Esophagus squamous epithelium (tissue), 5 donors: ENCODE data around the gene RGP1. TPM values are rescaled to one million over a fixed set of nuclear protein-coding genes. Genes with fewer than 3 reads are reported as not detected.

Experiments
- DNase-seq: peaks from one replicate; lab custom pipeline; 2025; lab: John Stamatoyannopoulos, UW
- H3K27ac ChIP-seq, 4 donors: fragments of 200-600 bp; sonication (generic); one replicate each; pipeline ENCODE4 v1.5.1; 2016 to 2019; ENCODE audit warnings: mild to moderate bottlenecking in 1 of 4
- H3K27me3 ChIP-seq, 4 donors: fragments of 200-600 bp; sonication (generic); 1 replicate in 3 of 4; 2 replicates in 1 of 4; pipeline versions ENCODE4 v1.5.1 to v1.6.0; 2017 to 2021; ENCODE audit warnings: antibody characterized with exemption in 1 of 4
- H3K36me3 ChIP-seq, 3 donors: fragments of 200-600 bp; sonication (generic); one replicate each; pipeline ENCODE4 v1.5.1; 2016 to 2019
- H3K4me1 ChIP-seq, 3 donors: fragments of 200-600 bp; sonication (generic); one replicate each; pipeline ENCODE4 v1.5.1; 2017 to 2019
- H3K4me3 ChIP-seq, 4 donors: fragments of 200-600 bp; sonication (generic); 1 replicate in 3 of 4; 2 replicates in 1 of 4; pipeline ENCODE4 v1.5.1; 2016 to 2019; ENCODE audit warnings: mild to moderate bottlenecking in 2 of 4, moderate library complexity in 1 of 4
- H3K9me3 ChIP-seq, 3 donors: fragments of 200-600 bp; sonication (generic); one replicate each; pipeline ENCODE4 v1.5.1; 2016 to 2019
- POLR2A ChIP-seq, 4 donors: fragments of 450-650 bp; IDR thresholded peaks; one replicate each; pipeline ENCODE4 v1.6.1; 2017; ENCODE audit warnings: antibody characterized with exemption in 4 of 4, mild to moderate bottlenecking in 4 of 4, moderate library complexity in 3 of 4
- WGBS, 2 donors: methylation state at CpG; one replicate each; pipeline ENCODE4 v1.1.5; 2018; 5-methylcytosine and 5-hydroxymethylcytosine counted together
- intact Hi-C: fragments of 100-400 bp; cut with DNase I; formaldehyde crosslinking; loops from one replicate; pipeline ENCODE4 v1.15.0; 2022
- total RNA-seq, 4 donors: library from RNA; depleted of rRNA; stranded (reverse); fragments of >200 nt; gene quantifications; one replicate each; pipeline ENCODE4 v1.1.0, GENCODE V29; 2016
- TF ChIP-seq, protein P1 (sequence below), 6 experiments: fragments of 450-650 bp in 4 of 6; fragments of 200-600 bp in 2 of 6; sonication (generic) in 2 of 6; IDR thresholded peaks; one replicate each; pipeline ENCODE4 v1.5.1; 2016 to 2019; ENCODE audit warnings: antibody characterized with exemption in 6 of 6, mild to moderate bottlenecking in 4 of 6, moderate library complexity in 4 of 6
- donor health status: DM: yes; HTN: yes; CAD: no.

The RGP1 gene
- total RNA-seq, 4 donors from 2014 or later, result 8.0 to 17.5 (median 11.6) TPM

DNA sequence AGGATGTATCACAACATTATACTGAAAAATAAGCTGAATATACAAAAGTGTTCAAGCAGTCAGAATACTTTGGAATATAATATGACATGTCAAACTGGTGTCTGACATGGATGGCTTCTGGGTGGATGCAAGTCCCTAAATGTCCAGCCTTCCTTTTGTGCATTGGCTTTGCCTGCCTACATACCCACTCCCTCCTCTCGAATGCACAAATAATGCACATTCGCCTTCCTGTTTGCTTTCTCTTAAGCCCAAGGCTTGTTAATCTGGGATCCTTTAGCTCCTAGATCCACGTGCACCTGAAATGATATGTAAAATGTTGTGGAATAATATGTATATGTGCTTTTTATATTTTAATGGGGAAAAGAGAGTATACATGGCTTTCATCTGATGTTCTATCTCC, 29.4 kb downstream of the RGP1 start:
- intact Hi-C loops, result no loop called here
- Histone ChIP-seq H3K27ac (no peak overlapping the region), H3K9me3 (no peaks in the 10 kb centered on the region), H3K36me3 (no peaks in the 10 kb centered on the region), H3K4me3 (no peak overlapping the region), H3K4me1 (no peaks in the 10 kb centered on the region), H3K27me3 (peaks cover 0 to 27% (median 0%) of the 10 kb centered on the region in 4 donors)
- no peak for DNase-seq
- WGBS, 2 donors, result 84% methylated on average over 3 of the region's 3 CpGs
- TF ChIP-seq POLR2A (IDR thresholded peaks at IDR 0.05), result no peak
- TF ChIP-seq, protein P1, sequence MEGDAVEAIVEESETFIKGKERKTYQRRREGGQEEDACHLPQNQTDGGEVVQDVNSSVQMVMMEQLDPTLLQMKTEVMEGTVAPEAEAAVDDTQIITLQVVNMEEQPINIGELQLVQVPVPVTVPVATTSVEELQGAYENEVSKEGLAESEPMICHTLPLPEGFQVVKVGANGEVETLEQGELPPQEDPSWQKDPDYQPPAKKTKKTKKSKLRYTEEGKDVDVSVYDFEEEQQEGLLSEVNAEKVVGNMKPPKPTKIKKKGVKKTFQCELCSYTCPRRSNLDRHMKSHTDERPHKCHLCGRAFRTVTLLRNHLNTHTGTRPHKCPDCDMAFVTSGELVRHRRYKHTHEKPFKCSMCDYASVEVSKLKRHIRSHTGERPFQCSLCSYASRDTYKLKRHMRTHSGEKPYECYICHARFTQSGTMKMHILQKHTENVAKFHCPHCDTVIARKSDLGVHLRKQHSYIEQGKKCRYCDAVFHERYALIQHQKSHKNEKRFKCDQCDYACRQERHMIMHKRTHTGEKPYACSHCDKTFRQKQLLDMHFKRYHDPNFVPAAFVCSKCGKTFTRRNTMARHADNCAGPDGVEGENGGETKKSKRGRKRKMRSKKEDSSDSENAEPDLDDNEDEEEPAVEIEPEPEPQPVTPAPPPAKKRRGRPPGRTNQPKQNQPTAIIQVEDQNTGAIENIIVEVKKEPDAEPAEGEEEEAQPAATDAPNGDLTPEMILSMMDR (IDR thresholded peaks at IDR 0.05), result no peak

DNA sequence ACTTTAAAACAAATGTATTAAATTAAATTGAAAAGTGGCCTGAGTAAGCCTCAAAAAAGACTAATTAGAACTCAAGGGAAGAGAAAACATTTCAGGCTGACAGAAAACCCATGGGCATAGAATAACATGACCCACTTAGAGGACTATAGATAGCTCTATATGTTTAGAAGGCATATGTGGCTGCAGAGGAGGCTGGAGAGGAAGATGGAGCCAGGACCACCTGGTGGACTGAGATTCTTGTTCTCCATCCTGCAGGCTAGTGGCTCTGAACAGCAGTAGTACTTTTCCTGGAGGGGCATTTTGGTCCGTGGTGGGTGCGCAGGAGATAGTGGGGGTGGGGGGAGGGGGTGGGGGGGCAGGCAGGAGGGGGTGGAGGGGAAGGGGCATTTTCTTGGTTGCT, 32.0 kb downstream of the RGP1 start:
- Histone ChIP-seq H3K4me3 (no peak overlapping the region), H3K4me1 (no peaks in the 10 kb centered on the region), H3K27ac (no peak overlapping the region), H3K36me3 (no peaks in the 10 kb centered on the region), H3K27me3 (peaks cover 0 to 36% (median 0%) of the 10 kb centered on the region in 4 donors), H3K9me3 (no peaks in the 10 kb centered on the region)
- intact Hi-C loops, result no loop called here
- WGBS, 2 donors, result 67% methylated on average over 2 of the region's 2 CpGs; no CpG with 5 or more reads in 1 of the 2 donors
- no peak for TF ChIP-seq POLR2A (IDR thresholded peaks at IDR 0.05)
- TF ChIP-seq, protein P1 (IDR thresholded peaks at IDR 0.05), result no peak
- no peak for DNase-seq

DNA sequence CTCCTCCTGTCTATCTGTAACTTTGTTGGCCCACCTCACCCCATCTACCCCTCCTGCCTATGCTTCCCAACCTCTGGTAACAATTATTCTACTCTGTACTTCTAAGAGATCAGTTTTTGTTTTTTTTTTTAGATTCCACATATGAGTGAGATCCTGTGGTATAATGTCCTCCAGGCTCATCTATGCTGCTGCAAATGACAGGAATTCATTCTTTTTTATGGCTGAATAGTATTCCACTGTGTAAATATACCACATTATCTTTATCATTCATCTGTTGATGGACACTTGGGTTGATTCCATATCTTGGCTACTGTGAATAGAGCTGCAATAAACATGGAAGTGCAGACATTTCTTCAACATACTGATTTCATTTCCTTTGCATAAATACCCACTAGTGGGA, 34.3 kb downstream of the RGP1 start:
- DNase-seq, result no peak
- peaks cover 0 to 35% (median 0%) of the 10 kb centered on the region in 4 donors for H3K27me3 ChIP-seq
- no peak for TF ChIP-seq POLR2A (IDR thresholded peaks at IDR 0.05)
- TF ChIP-seq, protein P1 (IDR thresholded peaks at IDR 0.05), result no peak
- no peaks in the 10 kb centered on the region for H3K9me3 ChIP-seq
- intact Hi-C loops, result no loop called here
- no peaks in the 10 kb centered on the region for H3K4me1 ChIP-seq
- no peak overlapping the region for H3K4me3 ChIP-seq
- H3K36me3 ChIP-seq, result no peaks in the 10 kb centered on the region
- H3K27ac ChIP-seq, result no peak overlapping the region

DNA sequence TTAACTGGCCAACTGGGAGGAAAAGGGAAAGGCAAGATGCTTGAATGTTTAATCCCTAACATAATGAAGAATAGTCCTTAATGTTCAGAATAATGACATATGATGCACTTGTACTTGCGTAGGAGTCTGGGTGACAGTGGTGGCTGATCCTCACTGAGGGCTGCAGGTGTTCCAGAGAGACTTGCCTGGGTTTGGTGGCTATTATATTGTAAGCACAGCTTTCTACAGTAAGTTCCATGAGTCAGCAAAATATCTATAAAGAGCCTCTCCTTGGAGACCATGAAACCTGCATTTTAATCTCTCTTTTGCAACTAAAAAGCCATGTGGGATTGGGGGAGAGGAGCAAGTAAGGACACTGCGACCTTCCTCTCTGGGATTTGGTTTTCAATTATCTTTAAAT, 40.5 kb downstream of the RGP1 start:
- H3K27me3 ChIP-seq, result peaks cover 0 to 36% (median 0%) of the 10 kb centered on the region in 4 donors
- no peaks in the 10 kb centered on the region for H3K9me3 ChIP-seq
- TF ChIP-seq, protein P1 (IDR thresholded peaks at IDR 0.05), result no peak
- TF ChIP-seq POLR2A (IDR thresholded peaks at IDR 0.05), result no peak
- WGBS, 2 donors, result 88 to 96% methylated on average over 2 of the region's 2 CpGs
- H3K4me3 ChIP-seq, result no peak overlapping the region
- H3K4me1 ChIP-seq, result peaks cover 5 to 43% (median 18%) of the 10 kb centered on the region in 3 donors
- intact Hi-C loops, result no loop called here
- no peaks in the 10 kb centered on the region for H3K36me3 ChIP-seq
- no peak overlapping the region for H3K27ac ChIP-seq
- no peak for DNase-seq

DNA sequence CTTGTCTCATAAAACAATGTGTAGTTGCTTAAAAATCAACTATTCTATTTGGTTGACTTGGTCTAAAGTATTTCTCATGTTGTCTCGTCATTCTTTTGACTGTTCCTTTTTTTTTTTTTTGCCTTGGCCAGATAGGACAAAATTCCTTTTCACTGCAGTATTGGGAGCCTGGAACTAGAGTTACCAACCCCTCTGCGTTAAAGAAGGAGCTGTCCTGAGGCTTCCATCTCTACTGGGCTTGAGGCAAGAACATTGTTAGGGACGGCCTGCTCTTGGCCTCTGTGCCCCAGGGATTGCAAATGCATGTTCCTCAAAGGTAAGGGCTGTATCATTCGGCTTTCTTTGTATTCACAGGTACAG, 40.9 kb downstream of the RGP1 start:
- no peak for TF ChIP-seq POLR2A (IDR thresholded peaks at IDR 0.05)
- TF ChIP-seq, protein P1 (IDR thresholded peaks at IDR 0.05), result no peak
- Histone ChIP-seq H3K9me3 (no peaks in the 10 kb centered on the region), H3K27me3 (peaks cover 0 to 34% (median 0%) of the 10 kb centered on the region in 4 donors), H3K36me3 (no peaks in the 10 kb centered on the region), H3K4me3 (no peak overlapping the region), H3K27ac (no peak overlapping the region), H3K4me1 (peaks cover 5 to 43% (median 18%) of the 10 kb centered on the region in 3 donors)
- 31 to 40% methylated on average over 3 to 4 of the region's 4 CpGs for WGBS, 2 donors
- intact Hi-C loops, result loop anchor here (5.0 kb wide), 1 partner anchor 92 kb away; no protein-coding TSS in a partner anchor
- no peak for DNase-seq
